Mucosa of rectum (tissue), 2 donors: ENCODE measurements around the gene S1PR5.

Experiments used
- H3K27ac ChIP-seq, 2 donors: one replicate each; pipeline ENCODE4 v1.7.0; 2013; ENCODE audit warnings: inconsistent platforms in 2 of 2, low read depth in 2 of 2, low read length in 2 of 2
- H3K27me3 ChIP-seq, 2 donors: one replicate each; pipeline ENCODE4 v1.7.0; 2013; ENCODE audit warnings: low read length in 2 of 2; ENCODE audit not compliant: control insufficient read depth in 2 of 2, insufficient read depth in 2 of 2
- H3K36me3 ChIP-seq, 2 donors: one replicate each; pipeline ENCODE4 v1.7.0; 2013; ENCODE audit warnings: low read length in 2 of 2; ENCODE audit not compliant: control insufficient read depth in 2 of 2, insufficient read depth in 2 of 2
- H3K4me1 ChIP-seq, 2 donors: one replicate each; pipeline ENCODE4 v1.7.0; 2013; ENCODE audit warnings: low read length in 2 of 2, mild to moderate bottlenecking in 1 of 2; ENCODE audit not compliant: control insufficient read depth in 2 of 2, insufficient read depth in 2 of 2
- H3K4me3 ChIP-seq, 2 donors: one replicate each; pipeline ENCODE4 v1.7.0; 2013; ENCODE audit warnings: low read length in 2 of 2
- H3K9ac ChIP-seq, 2 donors: one replicate each; pipeline ENCODE4 v1.7.0; 2013; ENCODE audit warnings: low read length in 2 of 2, low read depth in 1 of 2, mild to moderate bottlenecking in 1 of 2
- H3K9me3 ChIP-seq, 2 donors: one replicate each; pipeline ENCODE4 v1.7.0; 2013; ENCODE audit warnings: low read length in 2 of 2; ENCODE audit not compliant: control insufficient read depth in 2 of 2
- donor health status: healthy.
- donor health status: Normal muscosa, but diverticular disease.

S1PR5 gene

GRCh38 chr19:10517760-10518443 is 655 bp upstream of the S1PR5 start:
- Histone ChIP-seq H3K9ac (no peak overlapping the region), H3K4me1 (peaks cover 5 to 8% of the 10 kb centered on the region in 2 donors), H3K36me3 (no peaks in the 10 kb centered on the region), H3K27ac (no peak overlapping the region), H3K4me3 (no peak overlapping the region), H3K9me3 (no peaks in the 10 kb centered on the region), H3K27me3 (peaks cover 56 to 58% of the 10 kb centered on the region in 2 donors)

GRCh38 chr19:10516671-10517286 is 468 bp downstream of the S1PR5 start:
- Histone ChIP-seq H3K27ac (no peak overlapping the region), H3K9me3 (no peaks in the 10 kb centered on the region), H3K4me3 (no peak overlapping the region), H3K27me3 (peaks cover 56 to 58% of the 10 kb centered on the region in 2 donors), H3K4me1 (peaks cover 5 to 8% of the 10 kb centered on the region in 2 donors), H3K36me3 (no peaks in the 10 kb centered on the region), H3K9ac (no peak overlapping the region)

- Histone ChIP-seq H3K27me3 (peaks cover 56 to 58% of the 10 kb centered on the region in 2 donors), H3K9me3 (no peaks in the 10 kb centered on the region), H3K4me1 (peaks cover 5 to 8% of the 10 kb centered on the region in 2 donors), H3K4me3 (no peak overlapping the region), H3K36me3 (no peaks in the 10 kb centered on the region), H3K9ac (no peak overlapping the region), H3K27ac (no peak overlapping the region)
Measured at GRCh38 chr19:10516064-10516385, 1.2 kb downstream of the S1PR5 start.

- H3K36me3 ChIP-seq, result no peaks in the 10 kb centered on the region
- H3K4me1 ChIP-seq, result peaks cover 5 to 8% of the 10 kb centered on the region in 2 donors
- H3K9ac ChIP-seq, result no peak overlapping the region
- H3K9me3 ChIP-seq, result no peaks in the 10 kb centered on the region
- H3K4me3 ChIP-seq, result no peak overlapping the region
- no peak overlapping the region for H3K27ac ChIP-seq
- peaks cover 54 to 55% of the 10 kb centered on the region in 2 donors for H3K27me3 ChIP-seq
Measured at GRCh38 chr19:10514211-10515145, 2.8 kb downstream of the S1PR5 start.

- Histone ChIP-seq H3K27ac (no peak overlapping the region), H3K9me3 (no peaks in the 10 kb centered on the region), H3K9ac (no peak overlapping the region), H3K36me3 (no peaks in the 10 kb centered on the region), H3K4me1 (peaks cover 3 to 6% of the 10 kb centered on the region in 2 donors), H3K27me3 (peaks cover 42 to 43% of the 10 kb centered on the region in 2 donors), H3K4me3 (no peak overlapping the region)
Measured at GRCh38 chr19:10513223-10513622, 4.0 kb downstream of the S1PR5 start.

GRCh38 chr19:10510301-10510802 is 6.9 kb downstream of the S1PR5 start:
- Histone ChIP-seq H3K27me3 (peaks cover 19 to 22% of the 10 kb centered on the region in 2 donors), H3K27ac (no peak overlapping the region), H3K4me1 (peaks cover 0 to 2% of the 10 kb centered on the region in 2 donors), H3K9ac (no peak overlapping the region), H3K9me3 (no peaks in the 10 kb centered on the region), H3K36me3 (no peaks in the 10 kb centered on the region), H3K4me3 (no peak overlapping the region)

GRCh38 chr19:10508707-10509106 is 8.5 kb downstream of the S1PR5 start:
- Histone ChIP-seq H3K9me3 (no peaks in the 10 kb centered on the region), H3K27me3 (peaks cover 5 to 8% of the 10 kb centered on the region in 2 donors), H3K36me3 (no peaks in the 10 kb centered on the region), H3K27ac (no peak overlapping the region), H3K9ac (no peak overlapping the region), H3K4me3 (no peak overlapping the region), H3K4me1 (peaks cover 0 to 2% of the 10 kb centered on the region in 2 donors)

- peaks cover 2% of the 10 kb centered on the region in 2 donors for H3K27me3 ChIP-seq
- no peak overlapping the region for H3K4me3 ChIP-seq
- no peak overlapping the region for H3K9ac ChIP-seq
- no peaks in the 10 kb centered on the region for H3K9me3 ChIP-seq
- H3K36me3 ChIP-seq, result no peaks in the 10 kb centered on the region
- peaks cover 0 to 2% of the 10 kb centered on the region in 2 donors for H3K4me1 ChIP-seq
- H3K27ac ChIP-seq, result no peak overlapping the region
Measured at GRCh38 chr19:10508036-10508435, 9.2 kb downstream of the S1PR5 start.

- Histone ChIP-seq H3K4me1 (peaks cover 6 to 7% of the 10 kb centered on the region in 2 donors), H3K36me3 (no peaks in the 10 kb centered on the region), H3K27ac (no peak overlapping the region), H3K9ac (no peak overlapping the region), H3K4me3 (no peak overlapping the region), H3K9me3 (no peaks in the 10 kb centered on the region), H3K27me3 (no peaks in the 10 kb centered on the region)
Measured at GRCh38 chr19:10505583-10506229, 11.5 kb downstream of the S1PR5 start.
